UCSD-AML1 (cell line): ENCODE measurements around the gene GPR26.

Experiments
- DNase-seq: peaks from one replicate; lab custom pipeline; 2025; ENCODE audit not compliant: unreplicated experiment; lab: John Stamatoyannopoulos, UW

The GPR26 gene

DNA sequence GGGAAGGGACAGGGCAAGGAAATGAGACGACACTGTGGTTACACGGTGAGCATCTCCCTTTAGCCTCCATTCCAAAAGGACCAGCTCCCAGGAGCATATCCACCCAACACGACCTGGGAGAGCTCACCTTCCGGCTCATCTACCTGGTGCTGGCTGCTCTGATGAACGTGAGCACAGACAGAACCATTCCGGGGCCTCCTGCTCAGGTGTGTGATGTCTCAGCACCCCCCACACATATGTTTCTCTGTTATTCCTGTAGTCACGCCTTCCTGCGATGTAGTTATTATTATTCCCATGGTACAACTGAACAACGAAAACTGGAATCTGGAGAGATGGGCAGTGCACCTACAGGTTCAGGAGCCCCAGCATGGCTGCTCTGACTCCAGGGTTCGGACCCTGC lies 20.5 kb upstream of the GPR26 start:
- no peak for DNase-seq

DNA sequence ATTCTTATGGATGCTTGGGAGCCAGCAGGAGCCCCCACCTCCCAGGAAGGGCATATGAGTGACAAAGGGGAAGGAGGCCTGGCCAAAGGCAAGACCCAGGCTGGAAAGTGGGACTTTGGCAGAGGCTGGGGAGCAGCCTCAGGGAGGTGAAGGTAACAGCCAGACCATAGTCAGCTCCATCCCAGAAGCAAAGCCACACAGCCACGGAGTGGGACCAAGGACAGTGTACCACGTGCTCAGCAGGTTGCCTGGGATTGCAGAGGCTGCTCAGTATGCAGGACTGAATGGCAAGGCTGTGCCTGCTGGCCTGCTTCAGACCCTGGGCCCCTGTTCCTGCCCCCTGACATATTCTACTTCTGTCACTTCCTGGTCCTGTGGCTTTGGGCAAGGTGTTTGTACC lies 17.6 kb upstream of the GPR26 start:
- DNase-seq = no peak

DNA sequence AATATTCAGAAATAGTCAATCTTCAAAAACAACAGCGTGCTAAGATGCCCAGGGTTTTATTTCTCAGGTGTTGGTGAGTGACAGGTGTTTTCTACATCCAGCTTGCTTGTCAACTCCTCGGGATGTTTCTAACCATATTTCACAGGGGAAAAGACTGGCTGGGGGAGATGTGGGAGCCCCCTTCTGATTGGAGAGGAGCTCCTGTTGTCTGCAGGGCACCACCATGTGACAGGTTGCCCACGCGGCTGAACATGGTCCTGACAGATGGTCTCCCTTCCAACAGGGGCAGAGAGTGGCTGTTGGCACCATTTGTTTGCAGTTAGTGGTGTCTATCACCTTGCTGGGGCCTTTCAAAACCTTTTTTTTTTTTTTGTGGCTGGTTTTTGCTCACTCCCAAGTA lies 16.5 kb upstream of the GPR26 start:
- no peak for DNase-seq

DNA sequence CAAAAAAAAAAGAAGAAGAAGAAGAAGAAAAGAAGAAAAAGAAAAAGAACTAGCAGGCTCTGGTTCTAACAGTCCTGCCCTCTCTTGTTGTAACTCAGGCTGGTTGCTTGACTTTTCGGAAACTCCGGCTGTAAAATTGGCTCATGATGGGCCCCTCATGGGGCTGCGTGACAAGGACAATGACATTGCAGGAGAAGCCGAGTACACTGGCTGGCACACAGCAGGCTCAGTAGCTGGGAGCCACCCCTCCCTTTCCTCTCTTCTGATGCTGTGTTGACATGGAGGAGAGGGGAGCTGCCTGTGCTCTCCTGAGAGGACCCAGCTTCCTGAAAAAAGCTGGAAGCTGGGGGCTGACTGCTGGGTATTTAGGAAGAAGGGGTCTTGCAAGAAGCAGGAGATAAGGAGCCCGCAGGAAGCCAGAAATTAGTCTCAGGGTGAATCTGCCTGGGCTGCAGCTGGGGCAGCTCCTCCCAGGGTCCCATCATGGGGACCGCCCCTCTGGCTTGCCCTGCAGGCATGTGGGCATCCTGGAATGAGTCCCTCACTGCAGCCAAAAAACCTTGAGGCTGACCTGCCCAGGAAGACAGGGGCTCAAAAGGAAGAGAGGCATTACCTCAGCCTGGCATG lies 14.6 kb upstream of the GPR26 start:
- DNase-seq = no peak

DNA sequence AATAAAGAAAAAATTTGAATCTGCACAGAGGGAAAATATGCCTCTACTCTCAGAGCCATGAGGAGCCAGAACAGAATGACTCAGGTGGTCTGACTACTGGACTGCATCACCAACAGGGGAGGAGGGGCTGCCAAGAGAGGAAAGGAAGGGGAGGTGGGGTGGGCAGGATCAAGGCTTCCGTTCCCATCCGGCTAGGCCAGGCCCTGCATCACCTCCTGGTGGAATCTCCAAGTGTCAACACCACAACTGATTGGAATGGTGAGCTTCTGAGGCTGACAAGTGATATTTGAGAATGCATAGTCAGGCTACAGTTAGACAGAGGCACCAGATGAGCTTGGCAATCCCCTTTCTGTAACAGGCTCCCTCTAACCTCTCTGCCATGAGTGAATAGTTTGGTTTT lies 10.4 kb upstream of the GPR26 start:
- no peak for DNase-seq

DNA sequence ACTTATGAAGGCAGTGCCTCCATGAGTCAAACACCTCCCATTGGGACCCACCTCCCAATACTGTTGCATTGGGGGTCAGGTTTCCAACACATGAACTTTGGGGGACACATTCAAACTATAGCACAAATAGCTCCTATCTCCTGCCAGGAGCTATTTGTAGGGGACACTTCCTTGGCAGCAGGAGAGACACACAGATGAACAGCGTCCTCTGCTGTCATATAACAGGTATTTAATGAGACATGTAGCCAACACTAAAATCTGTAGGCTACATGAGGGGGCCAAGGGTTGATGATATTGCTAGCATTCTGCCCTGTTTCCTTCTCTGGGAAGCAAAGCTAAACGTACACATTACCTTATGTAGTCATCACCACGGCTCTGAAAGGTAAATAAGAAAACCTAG lies 2.6 kb upstream of the GPR26 start:
- DNase-seq = no peak

DNA sequence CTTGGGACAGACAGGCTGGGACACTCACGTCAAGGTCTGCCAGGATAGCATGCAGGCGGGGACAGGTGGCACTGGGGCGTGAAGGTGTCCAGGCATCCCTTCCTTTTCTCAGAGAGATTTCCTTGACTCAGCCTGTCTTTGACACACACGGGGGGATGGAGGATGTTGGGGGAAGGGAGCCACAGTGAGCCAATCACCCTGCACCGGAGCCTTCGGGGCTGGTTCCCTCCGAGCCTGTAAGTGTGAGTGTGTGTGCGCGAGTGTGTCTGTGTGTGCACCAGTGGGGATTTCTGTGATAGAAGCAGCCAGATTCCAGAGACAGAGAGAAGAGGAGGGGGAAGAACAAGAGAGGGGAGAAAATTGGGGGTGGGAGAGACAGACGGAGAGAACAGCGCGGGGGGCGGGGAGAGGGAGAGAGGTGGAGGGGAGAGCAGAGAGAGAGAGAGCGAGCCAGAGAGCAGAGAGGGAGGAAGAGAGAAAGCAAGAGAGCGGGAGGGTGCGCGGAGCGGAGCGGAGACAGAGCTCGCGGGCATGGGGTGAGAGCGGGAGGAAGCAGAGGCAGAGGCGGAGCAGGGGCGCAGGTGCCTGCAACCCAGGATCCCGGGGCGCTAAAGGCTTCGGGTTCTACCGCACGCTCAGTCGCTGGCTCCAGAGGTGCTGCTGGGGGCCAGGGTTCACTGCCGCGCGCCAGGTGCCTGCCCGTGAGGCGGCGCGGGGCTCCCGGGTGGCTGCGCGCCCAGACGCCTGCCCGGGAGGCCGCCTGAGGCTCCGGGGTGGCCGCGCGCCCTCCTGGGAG lies 466 bp upstream of the GPR26 start:
- no peak for DNase-seq

DNA sequence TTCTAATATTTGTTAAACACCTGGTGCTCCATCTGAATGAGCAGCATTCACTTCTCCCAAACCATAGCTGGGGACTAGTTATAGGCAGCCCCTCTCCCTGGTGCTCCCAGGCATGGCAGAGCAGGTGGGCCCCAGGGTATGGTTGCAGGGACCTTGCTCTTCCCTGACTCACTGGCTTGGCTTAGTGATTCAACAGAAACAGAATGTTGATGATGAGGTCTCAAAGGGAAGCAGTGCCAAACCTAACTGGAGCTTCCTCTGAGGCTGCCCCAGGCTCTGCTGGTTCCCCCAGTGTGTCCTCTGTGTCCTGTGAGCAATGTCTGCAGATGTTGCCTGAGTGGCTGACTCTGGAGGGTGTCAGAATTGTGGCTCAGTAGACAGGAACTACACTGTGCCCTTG lies 3.7 kb downstream of the GPR26 start:
- no peak for DNase-seq

DNA sequence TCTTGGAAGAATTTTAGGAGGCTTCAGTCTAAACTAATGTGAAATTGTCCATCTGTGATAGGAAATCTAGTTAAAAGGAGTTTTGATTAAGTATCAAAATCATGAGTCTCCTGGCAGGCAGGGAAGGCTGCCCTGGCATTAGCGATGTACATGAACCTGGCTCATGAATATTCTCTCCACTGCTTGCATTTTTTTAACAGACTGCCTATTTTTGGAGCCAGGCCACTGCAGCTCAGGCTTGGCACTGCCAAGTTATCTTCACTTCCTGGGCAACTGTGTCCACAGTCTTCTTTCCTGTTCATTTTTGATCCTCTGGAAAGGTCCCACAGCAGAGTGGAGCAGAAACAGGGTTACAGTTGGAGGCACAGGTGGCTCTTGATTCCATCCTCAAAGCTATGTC lies 7.0 kb downstream of the GPR26 start:
- no peak for DNase-seq

DNA sequence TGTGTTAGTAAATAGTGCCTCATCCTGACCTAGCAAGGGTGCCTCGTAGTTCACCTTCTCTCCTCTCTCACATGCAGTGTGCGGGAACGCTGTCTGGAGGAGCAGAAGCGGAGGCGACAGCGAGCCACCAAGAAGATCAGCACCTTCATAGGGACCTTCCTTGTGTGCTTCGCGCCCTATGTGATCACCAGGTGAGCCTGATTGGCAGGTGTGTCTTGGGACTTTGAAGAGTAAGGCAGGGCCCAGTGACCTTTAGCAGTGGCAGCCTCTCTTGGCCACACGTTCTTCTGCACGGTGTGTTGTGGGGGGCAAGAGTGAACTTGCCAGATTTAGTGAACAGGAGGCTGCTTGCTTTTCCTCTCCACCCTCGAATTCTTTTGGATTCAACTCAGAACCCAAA lies 8.6 kb downstream of the GPR26 start:
- no peak for DNase-seq

DNA sequence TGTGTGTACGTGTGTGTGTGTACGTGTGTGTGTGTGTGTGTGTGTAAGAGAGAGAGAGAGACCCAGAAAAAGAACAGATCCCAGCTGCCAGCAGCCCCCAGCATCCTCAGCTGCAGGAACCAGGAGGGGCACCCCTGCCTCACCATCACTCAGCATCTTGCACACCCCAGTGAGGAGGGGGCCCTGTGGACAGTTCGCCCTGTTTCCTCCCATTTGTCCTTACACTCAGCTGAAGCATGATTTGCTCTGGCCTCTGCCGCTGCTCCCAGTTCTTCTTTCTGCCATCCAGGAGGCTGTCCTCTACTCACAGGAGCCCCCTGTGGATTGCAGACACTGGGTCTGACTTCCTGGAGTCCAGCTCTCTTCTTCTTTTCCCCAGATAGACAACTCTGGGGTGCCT lies 9.7 kb downstream of the GPR26 start:
- DNase-seq = no peak

DNA sequence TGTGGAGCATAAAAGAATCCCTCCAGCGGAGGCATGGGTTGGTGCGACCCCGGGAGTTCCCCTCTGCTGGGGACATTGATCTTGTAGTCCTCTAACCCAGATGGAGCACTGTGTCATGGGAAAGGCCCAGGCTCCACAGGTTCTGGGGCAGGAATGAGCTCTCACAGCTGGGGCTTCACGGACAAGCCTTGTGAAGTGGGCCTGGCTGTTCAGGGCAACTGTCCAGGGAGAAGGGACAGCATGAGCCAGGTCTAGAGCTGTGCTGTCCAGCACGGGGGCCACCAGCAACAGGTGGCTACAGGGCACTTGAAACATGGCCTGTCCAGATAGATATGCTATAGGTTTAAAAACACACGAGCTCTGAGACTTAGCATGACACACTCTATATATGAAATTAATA lies 11.4 kb downstream of the GPR26 start:
- no peak for DNase-seq

DNA sequence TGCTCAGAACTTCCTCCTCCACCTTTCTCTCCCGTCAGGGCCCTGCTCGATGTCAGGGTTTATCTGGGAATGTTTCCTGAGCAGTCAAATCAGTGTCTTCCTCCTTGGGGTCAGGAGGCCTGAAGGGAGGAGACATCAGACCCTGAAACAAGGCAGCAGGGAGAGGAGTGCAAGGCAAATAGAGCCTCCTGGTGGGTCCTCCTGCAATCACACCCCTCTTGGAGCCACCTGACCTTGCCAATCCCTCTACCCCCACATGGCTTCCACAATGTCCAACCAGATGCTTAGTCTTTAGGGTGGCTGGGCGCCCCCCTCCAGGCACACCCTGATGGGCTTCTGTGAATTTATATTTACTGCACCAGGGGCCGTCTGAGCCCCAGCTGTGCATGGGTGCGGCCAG lies 12.2 kb downstream of the GPR26 start:
- DNase-seq = no peak

DNA sequence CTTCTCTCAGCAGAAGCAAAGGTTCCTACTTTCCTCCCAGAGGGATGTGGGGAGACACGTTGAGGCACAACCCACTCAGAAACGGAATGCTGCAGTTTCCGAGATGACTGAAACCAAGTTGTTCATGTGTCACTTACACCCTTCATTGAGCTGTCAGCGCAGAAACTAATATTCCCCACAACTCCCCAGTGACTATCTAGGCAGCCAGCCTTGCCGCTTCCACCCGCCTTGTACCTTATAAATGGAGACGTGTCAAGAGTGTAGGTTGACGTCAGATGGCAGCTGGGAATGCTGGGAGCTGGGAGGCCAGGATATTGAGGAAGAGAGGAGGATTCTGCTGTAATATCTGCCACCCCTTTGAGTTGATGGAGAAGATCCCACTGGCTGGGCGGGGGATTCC lies 15.1 kb downstream of the GPR26 start:
- DNase-seq = no peak

DNA sequence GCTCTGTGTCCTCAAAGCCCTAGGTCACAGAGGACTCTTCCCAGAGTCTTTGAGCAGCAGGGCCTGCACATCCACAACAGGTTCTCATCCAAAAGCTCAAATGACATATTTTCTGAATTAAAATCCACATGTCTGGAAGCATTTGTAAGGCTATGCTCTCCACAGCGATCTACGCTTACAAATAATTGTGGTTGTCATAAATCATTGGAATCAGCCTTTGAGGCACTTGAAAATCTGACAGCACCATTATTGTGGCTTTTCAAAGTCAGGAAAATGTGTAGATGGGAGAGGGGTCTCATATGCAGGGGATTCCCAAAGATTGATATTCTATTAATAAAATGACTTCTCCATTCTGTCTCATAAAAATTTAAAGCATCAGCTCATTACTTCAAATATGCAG lies 16.3 kb downstream of the GPR26 start:
- DNase-seq = no peak

DNA sequence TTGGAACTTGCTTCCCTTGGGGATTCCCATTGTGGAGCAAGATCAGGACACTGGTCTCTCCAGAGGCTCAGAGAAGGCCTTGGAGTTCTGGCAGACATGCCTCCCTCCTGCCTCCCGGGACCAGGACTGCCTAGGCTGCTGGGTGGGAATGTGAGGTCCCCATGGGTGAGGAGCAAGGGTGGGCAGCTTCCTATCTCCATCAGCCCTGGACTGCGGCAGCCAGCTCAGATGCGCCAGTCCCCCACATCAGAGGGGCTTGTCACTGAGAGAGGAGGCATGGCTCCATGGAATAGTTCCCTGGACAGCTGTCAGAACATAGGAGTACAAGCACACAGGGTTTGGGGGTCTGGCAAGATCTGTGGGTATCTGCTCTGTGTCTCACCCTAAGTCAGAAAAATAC lies 17.3 kb downstream of the GPR26 start:
- DNase-seq = no peak

DNA sequence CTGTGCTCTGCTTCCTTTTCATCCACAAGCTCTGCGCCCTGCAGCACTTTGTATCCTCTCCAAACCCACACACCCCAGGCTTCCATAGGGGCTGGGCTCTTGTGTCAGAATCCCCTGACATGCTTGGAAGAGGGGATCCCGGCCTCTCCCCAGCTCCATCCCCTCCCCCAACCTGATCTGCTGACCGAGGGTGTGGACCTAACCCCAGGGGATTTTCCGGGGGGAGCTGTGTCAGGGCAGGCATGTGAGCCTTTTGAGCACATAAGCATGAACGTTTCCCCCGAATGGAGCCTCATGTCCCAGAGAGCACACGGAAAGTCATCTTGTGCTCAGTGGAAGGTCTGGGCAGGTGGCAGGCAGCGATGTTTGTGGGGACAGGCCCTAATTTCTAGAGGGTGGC lies 17.7 kb downstream of the GPR26 start:
- DNase-seq = no peak

DNA sequence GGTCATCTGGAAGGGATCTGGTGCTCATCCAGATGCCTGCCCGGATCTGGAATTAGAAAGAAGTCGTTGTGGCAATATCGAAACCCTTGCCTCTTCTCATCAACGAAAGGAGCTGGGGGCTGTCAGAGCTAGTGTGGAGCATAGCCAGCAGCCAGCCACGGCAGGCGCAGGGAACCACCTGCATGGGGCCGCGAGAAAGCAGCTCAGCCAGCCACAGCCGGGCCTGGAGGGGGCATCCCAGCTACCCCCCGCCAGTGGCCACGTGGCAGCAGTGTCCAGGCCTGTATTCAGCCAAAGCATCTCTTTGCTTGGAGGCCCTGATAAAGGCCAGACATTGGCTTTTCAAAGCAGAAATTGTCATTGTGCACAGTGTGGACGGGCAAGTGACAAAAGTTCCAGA lies 19.1 kb downstream of the GPR26 start:
- DNase-seq = no peak

DNA sequence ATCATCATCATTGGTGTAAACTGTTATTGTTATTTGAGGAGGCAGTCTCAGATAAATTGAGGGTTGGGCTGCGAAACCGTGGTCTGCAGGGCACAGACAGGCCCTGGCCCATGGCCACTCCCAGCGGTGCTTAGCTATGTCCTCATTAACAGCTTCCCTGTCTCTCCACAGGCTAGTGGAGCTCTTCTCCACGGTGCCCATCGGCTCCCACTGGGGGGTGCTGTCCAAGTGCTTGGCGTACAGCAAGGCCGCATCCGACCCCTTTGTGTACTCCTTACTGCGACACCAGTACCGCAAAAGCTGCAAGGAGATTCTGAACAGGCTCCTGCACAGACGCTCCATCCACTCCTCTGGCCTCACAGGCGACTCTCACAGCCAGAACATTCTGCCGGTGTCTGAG lies 21.6 kb downstream of the GPR26 start:
- no peak for DNase-seq

DNA sequence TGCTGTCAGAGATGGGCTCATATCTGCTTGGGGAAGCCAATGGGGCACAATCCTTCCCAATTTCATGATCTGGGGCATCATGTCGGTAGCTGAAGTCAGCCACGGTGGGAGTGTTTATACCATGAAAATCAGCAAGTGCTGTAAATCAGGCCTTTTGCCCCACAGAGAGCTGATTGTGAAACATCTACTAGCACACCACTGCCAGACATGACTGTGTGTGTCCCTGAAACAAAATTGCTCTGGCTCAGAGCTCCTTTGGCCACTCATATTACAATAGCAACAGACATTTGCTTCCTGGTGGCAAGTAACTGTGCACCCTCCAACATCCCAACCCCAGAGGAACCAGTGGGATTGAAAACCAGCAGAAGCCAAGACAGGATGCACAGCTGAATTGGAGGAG lies 23.7 kb downstream of the GPR26 start:
- no peak for DNase-seq

DNA sequence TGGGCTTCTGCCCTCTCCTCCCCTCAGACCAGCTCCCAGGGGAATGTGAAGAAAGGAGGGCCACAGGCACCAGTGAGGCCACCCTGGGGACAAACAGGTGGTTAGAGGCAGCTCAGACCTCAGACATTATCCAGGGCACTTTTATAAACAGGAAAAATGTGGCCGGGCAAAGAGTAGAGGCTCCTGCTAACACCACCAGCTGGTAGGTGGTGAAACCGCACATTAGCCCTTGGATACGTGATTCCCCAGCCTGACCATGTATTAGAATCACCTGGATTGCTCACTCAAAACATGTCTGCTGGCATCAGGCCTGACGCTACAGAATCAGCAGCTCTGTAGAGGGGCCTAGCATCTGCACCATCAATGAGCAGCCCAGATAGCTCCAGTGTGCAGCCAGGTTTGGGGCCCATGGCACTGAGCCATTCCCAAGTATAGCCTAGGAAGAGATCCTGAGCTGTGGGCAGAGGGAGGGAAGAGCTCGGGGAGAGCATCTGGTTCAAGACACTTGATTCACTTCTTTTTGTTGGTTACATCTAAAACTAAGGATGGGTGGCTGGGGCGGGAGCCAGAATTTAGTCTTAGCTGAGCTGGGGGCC lies 37.1 kb downstream of the GPR26 start:
- no peak for DNase-seq

DNA sequence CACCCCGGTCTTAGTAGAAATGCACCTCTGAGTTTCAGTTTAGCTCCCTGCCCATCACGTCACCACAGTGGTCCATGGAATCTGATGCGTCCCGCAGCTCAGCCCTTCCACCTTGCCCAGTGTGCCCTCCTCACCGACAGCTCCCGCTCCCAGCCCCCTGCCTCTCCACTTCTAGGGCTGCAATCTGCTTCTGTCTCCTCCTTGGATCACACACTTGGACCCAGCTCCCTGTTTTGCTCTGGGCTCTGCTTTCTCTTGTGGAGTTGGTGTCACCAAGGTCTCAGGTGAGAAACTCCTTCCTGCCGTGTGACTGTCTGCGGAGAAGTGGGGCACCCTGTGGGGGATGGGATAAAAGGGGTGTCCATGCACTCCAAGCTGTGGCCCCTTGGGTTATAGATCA lies 37.9 kb downstream of the GPR26 start:
- no peak for DNase-seq

DNA sequence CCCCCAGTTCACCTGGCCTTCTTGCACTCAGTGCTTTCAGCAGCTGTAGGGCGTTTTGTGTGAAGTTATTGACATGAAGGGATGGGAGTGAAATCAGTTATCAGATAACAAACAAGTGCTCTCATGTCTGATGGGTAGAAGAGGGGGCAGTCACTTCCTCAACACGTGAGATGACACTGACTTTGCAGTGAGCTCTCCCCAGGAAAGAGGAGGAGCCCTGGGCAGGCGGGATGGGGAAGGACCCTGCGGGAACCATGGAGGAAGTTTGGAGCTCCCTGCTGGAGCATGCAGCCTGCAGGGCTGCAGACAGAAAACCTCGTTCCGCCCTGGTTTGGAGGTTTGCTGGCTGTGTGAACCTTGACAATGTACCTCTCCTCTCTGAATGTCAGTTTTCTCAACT lies 38.7 kb downstream of the GPR26 start:
- no peak for DNase-seq
